HG02798 (cell line): ENCODE measurements around the gene MLYCD.

Experiments
- ATAC-seq: cut with Tn5 transposase; IDR thresholded peaks from one replicate; pipeline ENCODE4 v1.9.1; 2021; ENCODE audit warnings: mild to moderate bottlenecking; ENCODE audit not compliant: unreplicated experiment, poor library complexity

Gene MLYCD

DNA sequence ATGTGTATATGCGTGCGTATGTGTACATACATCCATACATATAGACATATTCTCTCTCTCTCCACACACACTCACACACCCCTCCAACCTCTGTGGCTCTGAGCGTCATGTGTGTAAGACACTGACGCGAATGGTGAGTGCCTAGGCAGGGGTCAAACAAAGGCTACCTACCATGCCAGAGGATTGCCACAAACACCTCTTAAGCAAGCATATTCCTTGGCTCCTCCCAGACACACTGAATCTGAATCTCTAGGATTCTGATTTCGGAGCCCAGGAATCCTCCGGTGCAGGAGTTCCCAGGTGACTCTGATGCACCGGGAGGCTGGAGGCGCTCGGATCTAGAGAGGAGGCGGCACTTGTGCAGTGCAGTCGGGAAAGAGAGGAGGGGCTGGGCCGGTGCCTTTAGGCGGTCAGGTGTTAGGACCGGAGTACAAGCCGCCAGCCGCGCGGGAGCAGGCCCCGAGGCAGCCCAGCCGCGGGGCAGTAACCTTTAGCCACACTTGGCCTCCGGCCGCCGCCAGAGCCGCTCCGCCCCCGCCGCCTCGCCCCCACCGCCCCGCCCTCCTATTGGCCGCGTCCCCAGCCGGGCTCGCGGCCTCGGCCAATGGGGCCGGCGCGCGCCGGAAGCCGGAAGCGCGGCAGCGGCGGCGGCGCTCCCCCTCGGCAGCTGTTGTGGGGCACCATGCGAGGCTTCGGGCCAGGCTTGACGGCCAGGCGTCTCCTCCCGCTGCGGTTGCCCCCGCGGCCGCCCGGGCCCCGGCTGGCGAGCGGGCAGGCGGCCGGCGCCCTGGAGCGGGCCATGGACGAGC, at the start of gene MLYCD:
TSS of gene MLYCD (plus strand) at position 653 of the 809 bp plus-strand sequence. CDS start at position 683, 30 bp downstream.
- ATAC-seq: peak; percentile 93

DNA sequence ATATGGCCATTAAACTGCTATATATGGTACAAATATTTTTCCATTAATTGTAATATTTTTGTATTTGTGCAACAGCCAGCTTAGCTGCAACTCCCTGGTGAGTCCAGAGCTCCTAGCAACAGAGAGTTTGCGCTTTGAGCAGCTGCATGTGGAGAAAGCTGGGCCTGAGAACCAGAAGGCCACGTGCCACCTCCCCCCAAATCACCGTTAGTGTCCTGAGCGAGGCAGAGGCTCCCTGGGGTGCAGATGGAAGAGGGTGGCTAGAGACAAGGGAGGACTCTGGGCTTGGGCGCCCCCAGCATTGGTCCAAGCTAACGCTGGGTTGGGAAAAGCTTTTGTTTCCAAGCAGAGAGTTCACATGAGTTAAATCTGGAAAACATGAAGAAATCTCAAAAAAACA, 49.5 kb upstream of the MLYCD start:
- no peak for ATAC-seq

DNA sequence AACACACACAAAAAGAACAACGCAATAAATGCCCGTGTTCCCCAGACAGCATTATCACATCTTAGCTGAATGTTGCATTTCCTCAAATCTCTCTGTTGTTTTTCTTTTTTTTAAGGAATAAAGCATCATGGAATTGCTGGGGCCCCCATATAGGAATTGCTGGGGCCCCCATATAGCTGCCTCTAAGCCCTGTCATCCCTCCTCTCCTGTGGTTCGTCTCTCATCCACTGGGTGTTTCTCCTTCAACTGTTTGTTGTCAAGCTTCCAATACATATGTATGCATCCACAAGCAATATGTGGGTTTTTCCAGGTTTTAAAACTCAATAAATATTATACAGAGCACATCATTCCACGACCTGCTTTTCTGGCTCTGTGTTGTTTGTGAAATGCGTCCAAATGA, 48.0 kb upstream of the MLYCD start:
- no peak for ATAC-seq

DNA sequence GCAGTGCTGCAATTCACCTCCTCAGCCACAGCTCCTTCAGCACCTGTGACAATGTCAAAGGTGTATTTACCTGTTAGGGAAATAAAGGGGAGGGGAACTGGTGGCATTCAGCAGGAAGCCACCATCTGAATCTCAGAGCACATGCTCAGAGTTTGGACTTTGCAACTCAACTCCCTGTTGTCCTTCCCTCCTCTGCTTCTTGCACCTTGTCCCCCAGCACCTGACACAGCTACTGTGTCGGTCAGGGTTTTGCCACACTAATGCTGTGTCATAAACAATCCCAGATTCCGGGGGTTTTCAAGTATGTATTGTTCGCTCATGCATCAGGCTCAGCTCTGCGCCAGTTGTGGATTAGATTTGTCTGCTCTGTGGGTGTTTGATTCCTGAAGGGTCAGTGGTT, 47.4 kb upstream of the MLYCD start:
- no peak for ATAC-seq

DNA sequence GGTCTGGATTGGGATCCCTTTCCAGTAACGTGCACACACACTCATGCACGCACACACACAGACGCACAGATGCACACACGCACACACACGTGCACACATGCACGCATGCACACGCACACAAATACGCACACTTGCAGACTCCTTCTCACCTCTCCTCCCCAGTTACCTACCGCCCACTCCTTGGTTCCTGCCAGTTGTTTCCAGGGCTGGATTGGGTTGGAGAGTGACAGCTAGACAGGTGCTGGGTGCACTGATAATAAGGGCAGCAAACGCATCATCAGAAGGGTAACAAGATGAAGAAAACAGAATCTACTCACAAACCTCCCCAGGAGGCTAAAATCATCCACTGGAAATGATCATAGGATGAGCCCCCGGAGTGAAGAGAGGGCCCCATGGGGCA, 46.1 kb upstream of the MLYCD start:
- no peak for ATAC-seq

DNA sequence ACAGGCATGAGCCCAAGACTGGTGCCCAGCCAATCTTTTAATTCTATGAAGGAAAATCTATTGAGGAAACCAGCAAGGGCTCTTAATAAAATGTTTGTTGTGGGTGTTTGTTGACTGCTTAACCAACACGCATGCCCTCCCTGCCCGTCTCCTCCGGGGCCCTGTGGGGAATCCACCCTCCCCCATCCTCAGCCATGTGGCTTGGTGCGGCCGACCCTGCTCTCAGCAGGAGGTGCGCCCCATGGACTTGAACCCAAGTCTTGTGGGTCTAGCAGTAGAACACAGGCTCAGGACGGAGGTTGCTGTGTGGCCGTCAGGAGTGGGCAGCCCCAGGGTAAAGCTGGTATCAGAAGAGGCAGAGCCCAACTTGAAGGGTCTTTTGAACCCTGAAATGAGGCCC, 45.1 kb upstream of the MLYCD start:
- ATAC-seq: no peak

DNA sequence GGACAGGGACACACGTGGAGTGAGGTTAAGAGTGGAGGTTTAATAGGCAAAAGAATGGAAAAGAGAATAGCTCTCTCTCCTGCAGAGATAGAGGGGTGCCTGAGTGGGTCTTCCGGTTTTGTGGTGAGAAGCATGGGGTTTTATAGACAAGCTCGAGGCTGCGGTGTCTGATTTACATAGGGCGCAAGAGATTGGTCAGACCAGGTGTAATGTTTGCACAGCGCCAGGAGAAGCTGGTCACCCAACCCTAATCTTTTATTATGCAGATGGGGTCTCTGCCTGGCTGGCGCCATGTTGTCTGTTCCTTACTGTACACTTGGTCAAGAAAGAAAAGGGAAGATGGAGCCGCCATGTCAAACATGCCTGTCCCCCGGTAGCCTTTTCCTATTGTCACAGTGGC, 44.5 kb upstream of the MLYCD start:
- ATAC-seq: no peak

DNA sequence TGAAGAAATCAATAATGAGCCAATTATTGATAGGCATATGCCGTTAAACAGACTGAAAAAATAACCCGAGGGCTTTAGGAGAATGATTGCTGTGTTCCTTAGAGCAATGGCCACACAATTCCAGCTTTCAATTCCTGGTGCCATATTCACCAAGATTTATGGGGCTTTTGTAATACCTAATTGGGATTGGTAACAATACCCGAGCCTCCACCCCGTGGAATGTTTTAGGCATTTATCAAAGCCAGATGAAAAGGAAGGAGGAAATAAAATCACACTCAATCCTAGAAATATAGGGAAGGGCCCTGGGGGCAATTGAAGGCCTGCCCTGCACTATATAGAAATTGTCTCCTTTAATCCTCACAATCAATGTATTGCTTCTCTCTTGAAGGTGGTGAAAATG, 42.1 kb upstream of the MLYCD start:
- no peak for ATAC-seq

DNA sequence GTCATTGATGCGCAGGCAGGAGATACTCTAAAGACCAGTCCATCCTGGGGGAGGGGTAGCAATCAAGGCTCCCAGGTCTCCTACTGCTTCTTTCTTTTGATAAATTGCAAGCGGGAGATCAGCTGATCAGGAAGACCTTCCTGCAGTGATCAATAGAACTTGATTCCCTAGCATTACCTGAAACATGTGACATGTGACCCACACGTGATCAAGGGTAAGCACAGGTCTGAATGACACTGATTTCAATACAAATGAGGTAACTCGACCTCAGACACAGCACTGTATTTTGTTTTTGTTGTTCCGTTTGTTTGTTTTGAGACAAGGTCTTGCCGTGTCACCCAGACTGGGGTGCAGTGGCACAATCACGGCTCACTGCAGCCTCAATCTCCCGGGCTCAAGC, 39.6 kb upstream of the MLYCD start:
- no peak for ATAC-seq

DNA sequence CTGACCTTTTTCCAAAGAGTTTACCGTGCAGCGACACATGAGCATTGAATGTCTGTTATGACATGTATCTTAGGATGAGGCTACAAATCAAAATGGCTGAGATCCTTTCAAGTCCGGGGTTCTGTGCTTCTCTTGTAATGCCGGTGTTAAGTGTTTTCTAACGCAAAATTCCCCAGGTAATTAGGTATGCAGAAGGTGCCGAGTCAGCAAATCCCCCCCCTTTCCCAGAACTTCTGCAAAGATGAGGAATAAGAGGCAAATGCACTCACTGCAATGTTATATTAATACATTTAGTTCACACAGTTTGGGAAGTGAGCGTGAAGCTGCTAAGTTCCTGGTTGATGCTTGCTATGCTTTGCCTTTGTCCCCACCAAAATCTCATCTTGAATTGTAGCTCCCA, 36.3 kb upstream of the MLYCD start:
- ATAC-seq: no peak

DNA sequence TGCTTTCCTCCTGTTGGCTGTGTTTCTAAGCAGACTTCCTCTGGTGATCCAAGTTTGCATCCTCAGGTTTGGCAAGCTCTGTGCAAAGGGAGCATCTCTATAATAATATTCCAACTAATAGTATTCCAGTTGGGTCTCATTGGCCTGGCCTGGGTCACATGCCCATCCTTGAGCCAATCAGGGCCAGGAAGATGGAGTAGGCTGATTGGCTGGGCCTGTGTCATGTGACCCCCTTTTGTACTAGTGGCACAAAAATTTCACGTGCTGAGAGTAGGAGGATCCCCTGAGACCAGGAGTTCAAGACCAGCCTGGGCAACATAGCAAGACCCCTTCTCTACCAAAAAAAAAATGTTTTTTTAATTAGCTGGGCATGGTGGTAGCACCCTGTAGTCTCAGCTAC, 35.2 kb upstream of the MLYCD start:
- ATAC-seq: no peak

DNA sequence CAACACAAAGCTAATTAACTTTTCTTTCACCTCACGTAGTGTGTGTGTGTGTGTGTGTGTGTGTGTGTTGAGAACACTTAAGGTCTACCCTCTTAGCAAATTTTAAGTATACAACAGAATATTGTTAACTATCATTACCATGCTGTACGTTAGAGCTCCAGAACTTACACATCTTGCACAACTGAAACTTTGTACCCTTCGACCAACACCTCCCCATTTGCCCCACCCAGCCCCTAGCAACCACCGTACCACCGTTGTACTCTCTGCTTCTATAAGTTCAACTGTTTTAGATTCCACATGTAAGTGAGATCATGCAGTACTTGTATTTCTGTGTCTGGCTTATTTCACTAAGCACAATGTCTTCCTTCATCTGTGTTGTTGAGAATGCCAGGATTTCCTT, 28.1 kb upstream of the MLYCD start:
- ATAC-seq: no peak

DNA sequence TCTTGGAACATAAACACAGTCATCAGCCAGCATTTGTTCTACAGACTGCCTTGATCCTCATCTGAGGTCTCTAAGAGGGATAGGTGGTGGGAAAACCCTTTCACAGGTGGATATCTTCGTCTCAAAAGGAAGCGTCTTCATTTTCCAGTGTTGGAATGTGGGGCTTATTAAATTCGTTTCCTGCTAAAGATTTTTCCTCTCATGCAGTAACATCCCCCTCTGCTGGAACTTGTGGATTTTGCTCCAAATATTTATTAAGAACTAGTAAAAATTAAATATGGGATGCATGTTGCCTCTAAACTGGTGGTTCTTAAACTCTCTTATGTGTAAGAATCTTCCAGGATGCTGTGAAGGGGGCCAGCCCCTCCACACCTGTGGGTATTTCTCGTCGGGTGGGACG, 20.1 kb upstream of the MLYCD start:
- ATAC-seq: no peak

DNA sequence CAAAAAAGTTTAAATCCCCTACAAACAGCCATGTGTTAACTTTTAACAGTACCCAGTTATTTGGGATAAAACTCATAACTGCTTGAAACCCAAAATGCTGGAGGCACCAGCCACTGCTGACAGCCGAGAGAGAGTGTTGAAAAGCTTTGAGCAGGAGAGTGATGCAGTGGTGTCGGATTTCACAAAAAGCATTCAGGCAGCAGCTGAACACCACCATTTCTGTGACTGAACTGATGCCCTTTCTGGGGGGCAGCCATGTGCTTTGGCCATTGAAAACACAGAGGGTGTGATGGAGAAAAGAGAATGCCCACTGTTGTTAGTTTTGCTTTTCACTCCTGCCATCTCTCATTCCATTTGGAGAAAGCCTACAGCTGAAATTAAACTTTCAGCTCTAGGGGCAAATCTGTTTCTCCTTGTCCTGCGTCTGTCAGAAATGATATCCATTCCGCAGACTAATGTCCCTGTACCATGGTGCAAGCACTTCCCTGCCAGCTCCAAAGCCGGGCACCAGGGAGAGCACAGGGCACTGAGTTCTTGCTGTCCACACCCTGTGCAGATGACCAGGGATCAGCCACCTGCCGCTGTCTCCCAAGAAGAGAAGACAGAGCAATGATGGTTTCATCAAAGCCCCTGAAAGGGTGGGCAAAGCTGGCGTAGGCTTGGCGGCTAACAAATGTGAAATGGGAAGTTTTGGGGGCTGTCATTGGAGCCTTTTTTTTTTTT, 16.6 kb upstream of the MLYCD start:
- no peak for ATAC-seq

DNA sequence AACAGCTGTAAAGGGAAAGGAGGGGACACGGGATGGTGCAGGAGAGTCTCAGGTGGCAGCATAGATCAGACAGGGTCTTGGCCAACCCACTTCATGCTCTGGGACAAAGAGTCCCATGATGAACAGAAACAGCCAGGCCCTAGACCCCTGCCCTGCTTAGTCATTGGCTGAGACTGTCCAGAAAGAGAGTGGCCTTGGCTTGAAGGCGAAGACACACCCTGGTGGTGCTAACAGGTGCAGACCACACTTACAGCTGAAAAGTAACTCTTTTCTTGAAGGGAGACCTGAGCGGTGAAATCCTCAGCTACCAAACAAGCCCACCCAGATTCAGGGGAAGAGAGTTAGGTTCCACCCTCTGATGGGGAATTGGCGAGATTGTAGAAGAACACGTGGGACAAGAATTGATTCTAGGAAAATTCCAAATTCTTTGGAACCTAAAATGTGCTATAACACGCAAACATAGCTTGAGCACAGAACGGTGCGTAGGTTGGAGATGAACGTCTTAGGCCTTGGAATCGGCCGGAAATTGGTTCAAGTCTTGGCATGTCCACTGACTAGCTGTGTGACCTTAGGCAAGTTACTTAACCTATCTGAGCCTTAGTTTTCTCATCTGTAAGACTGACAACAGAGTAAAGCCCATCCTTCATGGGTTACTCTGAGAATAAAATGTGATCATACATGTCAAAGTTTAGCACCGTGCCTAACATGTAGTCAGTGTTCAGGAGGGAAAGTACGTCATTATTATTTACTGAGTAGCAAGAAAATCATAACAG, 12.5 kb upstream of the MLYCD start:
- no peak for ATAC-seq

DNA sequence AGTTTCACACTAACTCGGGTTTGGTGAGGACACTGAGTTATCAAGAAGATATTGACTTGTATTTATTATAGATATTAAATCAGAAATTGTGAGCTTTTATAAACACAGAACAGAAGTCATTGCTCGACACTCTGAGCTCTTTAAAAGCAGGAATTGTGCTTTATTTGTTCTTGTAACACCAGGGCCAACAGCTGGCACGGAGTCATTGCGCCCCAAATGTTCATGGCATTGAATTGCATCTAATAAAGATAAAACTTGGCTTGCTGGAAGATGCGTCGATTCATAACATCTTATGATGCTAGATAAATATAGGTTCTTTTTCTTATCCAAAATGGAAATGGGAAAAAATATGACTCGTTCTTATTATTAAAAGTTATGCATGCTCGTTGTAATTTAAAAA, 11.8 kb upstream of the MLYCD start:
- ATAC-seq: no peak

DNA sequence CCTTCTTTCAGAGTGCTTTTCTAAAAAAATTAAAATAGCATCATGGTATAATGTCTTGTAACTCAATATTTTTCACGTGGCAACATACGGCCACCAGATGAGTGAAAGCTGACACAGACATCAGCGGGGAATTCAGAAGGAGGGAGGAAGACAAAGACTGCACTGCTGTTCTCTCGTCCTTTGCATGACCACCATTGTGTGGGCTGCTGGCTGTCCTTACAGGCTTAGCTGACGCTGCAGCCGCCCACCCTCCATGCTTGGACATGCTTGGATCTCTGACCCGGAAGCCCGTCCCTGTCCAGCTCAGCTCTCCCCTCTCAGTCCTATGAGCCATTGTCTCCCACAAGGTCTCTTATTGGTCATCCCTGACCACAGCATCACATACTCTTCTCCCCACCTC, 11.4 kb upstream of the MLYCD start:
- no peak for ATAC-seq

DNA sequence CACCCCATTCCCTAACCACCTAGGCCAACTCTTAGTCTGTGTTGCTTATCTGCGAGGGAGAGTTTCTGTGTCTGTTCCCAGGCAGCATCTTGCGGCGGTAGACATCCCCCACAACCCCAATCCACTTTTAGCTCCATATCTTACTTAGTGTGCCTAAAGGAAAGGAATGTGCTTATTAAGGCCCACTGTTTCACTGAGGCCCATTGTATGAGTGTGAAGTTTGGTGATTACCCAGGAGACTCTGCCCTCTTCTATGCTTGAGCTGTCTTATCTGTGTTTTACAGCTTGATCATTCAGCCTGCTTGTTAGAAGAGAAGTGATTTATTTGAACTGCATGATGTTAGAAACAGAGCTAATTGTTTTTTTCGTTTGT, 10.3 kb upstream of the MLYCD start:
- ATAC-seq: no peak

DNA sequence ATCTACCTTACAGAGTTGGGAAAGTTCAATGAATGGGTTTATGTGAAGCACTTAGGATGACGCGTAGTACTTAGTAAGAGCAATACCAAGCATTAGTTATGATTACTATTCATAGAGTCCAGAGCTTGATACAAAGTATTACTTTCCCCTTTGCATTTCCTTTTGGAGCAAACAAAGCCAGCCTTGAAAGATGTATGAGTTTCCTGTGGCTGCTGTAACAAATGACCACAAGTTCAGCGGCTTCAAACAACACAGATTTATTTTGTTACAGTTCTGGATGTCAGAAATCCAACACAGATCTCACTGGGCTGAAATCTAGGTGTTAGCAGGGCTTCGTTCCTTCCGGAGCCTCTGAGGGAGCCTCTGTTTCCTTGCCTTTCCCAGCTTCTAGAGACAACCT, 8.6 kb upstream of the MLYCD start:
- ATAC-seq: no peak

DNA sequence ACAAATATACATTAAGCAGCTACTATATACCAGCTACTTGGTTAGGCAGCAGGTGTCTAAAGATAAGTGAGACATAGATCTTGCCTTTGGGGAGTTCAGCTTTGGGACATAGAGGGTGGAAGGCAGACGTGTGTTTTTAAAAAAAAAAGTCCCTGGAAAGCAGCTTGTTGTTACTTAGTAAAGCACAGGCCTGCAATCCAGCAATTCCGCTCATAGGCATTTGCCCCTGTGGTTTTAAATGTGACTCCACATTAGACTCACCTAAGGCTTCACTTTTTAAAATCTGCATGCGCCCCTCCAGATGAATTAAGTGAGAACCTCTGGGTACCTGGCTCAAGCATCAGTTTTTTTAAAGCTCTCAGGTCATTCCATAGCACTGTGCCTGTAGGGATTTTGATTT, 7.2 kb upstream of the MLYCD start:
- no peak for ATAC-seq

DNA sequence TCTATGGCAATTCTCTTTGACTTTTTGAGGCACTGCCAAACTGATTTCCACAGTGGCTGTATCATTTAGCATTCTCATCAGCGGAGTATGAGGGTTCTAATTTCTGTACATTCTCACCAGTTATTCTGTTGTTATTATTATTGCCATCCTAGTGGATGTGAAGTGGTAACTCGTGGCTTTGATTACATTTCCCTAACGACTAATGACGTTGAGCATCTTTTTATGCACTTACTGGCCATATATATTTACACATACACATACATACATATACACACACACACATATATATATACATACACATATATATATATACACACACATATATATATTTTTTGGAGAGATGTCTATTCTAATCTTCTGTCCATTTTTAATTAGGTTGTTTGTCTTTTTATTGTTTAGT, 3.7 kb upstream of the MLYCD start:
- ATAC-seq: no peak
